ENCODE data around the gene TFPI.

GRCh38 chr2:187549951-187550555, 4.2 kb downstream of the TFPI start:
- TF ChIP-seq POLR2A (IDR thresholded peaks at IDR 0.05) (no peak), POLR2AphosphoS5 (IDR thresholded peaks at IDR 0.05) (no peak), EP300 (IDR thresholded peaks at IDR 0.05) (no peak)
- TF ChIP-seq, protein P1, sequence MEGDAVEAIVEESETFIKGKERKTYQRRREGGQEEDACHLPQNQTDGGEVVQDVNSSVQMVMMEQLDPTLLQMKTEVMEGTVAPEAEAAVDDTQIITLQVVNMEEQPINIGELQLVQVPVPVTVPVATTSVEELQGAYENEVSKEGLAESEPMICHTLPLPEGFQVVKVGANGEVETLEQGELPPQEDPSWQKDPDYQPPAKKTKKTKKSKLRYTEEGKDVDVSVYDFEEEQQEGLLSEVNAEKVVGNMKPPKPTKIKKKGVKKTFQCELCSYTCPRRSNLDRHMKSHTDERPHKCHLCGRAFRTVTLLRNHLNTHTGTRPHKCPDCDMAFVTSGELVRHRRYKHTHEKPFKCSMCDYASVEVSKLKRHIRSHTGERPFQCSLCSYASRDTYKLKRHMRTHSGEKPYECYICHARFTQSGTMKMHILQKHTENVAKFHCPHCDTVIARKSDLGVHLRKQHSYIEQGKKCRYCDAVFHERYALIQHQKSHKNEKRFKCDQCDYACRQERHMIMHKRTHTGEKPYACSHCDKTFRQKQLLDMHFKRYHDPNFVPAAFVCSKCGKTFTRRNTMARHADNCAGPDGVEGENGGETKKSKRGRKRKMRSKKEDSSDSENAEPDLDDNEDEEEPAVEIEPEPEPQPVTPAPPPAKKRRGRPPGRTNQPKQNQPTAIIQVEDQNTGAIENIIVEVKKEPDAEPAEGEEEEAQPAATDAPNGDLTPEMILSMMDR (IDR thresholded peaks at IDR 0.05): no peak
